ENCODE measurements around the gene HIRIP3. TPM values are rescaled to one million over a fixed set of nuclear protein-coding genes. Genes with fewer than 3 reads are reported as not detected.
"Not testable (repeated sequence)": the region's sequence is repeated elsewhere in the genome, so short reads cannot be mapped to it uniquely, and the experiment has no call there.

HIRIP3 gene
- polyA plus RNA-seq, 1 of the 3 experiments (the other 2 are of a cell fraction), result 18.9 TPM

DNA sequence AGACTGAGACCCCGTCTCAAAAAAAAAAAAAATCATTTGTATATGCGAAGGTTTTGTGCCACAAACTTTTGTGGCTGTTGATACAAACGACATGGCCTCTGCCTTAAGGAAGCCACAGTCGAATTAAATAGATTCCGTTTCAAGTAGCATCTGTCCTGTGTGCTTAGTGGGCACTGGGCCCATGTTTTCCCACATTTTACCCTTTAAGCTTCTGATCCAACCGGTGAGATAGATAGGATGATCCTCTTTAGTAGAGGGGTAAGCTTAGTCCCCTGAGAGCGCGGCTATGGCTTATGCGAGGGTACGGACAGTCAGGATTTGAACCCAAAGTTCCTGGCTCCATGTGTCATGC lies 34.3 kb downstream of the HIRIP3 start:
- POLR2A ChIA-PET, result interaction anchor here (0.8 to 1.9 kb wide), 5 partner anchors 12 to 105 kb away, joined by 3 to 10 read pairs (median 4); partner anchors contain the start of genes ALDOA, KCTD13 and TAOK2
- TF ChIP-seq RXRA (IDR thresholded peaks at IDR 0.05; ENCODE audit: borderline replicate concordance, low read depth) (no peak), FOXM1 (IDR thresholded peaks at IDR 0.05; ENCODE audit: low read depth) (no peak), GABPA (IDR thresholded peaks at IDR 0.05; ENCODE audit: low read depth) (no peak), EZH2phosphoT487 (IDR thresholded peaks at IDR 0.05; ENCODE audit: borderline replicate concordance, low read depth) (no peak), TCF12 (IDR thresholded peaks at IDR 0.05) (no peak), RCOR1 (IDR thresholded peaks at IDR 0.05; ENCODE audit: low read length) (no peak), NFIC (IDR thresholded peaks at IDR 0.05; ENCODE audit: borderline replicate concordance) (no peak), USF2 (IDR thresholded peaks at IDR 0.05; ENCODE audit: borderline replicate concordance, low read depth, low read length) (no peak), JUND (IDR thresholded peaks at IDR 0.05) (no peak), REST (IDR thresholded peaks at IDR 0.05; ENCODE audit: low read depth, low read length) (no peak), MXI1 (IDR thresholded peaks at IDR 0.05; ENCODE audit: low read depth, low read length) (no peak), GATA2 (CRISPR knock-in tag; IDR thresholded peaks at IDR 0.05) (no peak)
- TF ChIP-seq, protein P1, sequence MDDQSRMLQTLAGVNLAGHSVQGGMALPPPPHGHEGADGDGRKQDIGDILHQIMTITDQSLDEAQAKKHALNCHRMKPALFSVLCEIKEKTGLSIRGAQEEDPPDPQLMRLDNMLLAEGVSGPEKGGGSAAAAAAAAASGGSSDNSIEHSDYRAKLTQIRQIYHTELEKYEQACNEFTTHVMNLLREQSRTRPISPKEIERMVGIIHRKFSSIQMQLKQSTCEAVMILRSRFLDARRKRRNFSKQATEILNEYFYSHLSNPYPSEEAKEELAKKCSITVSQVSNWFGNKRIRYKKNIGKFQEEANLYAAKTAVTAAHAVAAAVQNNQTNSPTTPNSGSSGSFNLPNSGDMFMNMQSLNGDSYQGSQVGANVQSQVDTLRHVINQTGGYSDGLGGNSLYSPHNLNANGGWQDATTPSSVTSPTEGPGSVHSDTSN (IDR thresholded peaks at IDR 0.05), result no peak
- peak overlapping the region; percentile 77 for H3K9ac ChIP-seq
- CTCF ChIA-PET, result interaction anchor here (0.8 to 1.7 kb wide), 6 partner anchors 35 to 113 kb away, joined by 3 to 5 read pairs (median 4); partner anchors contain the start of genes ASPHD1, KCTD13 and SEZ6L2
- peak overlapping the region; percentile 97 for H3K4me2 ChIP-seq
- H2AFZ ChIP-seq (ENCODE audit: low read depth), result peak overlapping the region; percentile 96
- peaks cover 2% of the 10 kb centered on the region for H3K79me2 ChIP-seq (ENCODE audit: insufficient read depth)
- H3K9me2 ChIP-seq, result no peaks in the 10 kb centered on the region
- H4K20me1 ChIP-seq (ENCODE audit: insufficient read depth), result no peaks in the 10 kb centered on the region
- peak overlapping the region; percentile 66 to 78 for H3K4me3 ChIP-seq (ENCODE audit: low read depth in 2 of 2, low read length in 1 of 2)
- H3F3A ChIP-seq (replicated peaks; ENCODE audit: insufficient read depth), result peaks cover 4% of the 10 kb centered on the region
- DNase-seq, result no peak
- H3K27me3 ChIP-seq (ENCODE audit: insufficient read depth), result no peaks in the 10 kb centered on the region
- H3K9me3 ChIP-seq, result no peaks in the 10 kb centered on the region
- peak overlapping the region; percentile 69 to 88; a peak in 3 of 4 replicates for H3K27ac ChIP-seq (ENCODE audit: low read depth in 2 of 2, low read length in 1 of 2)
- WGBS (ENCODE audit: low lambda C conversion rate), result 76% methylated on average over 10 of the region's 10 CpGs
- H3K4me1 ChIP-seq (ENCODE audit: control insufficient read depth in 1 of 2, insufficient read depth in 2 of 2, low read depth in 1 of 2, low read length in 1 of 2), result peaks cover 0 to 15% of the 10 kb centered on the region in 2 experiments; a peak in 1 of 4 replicates
- H3K36me3 ChIP-seq (replicated peaks in 1 of 2; ENCODE audit: control insufficient read depth in 1 of 2, insufficient read depth in 2 of 2, low read length in 1 of 2), result peaks cover 0 to 5% of the 10 kb centered on the region in 2 experiments

GRCh38 chr16:29959821-29960220 lies 35.6 kb downstream of the HIRIP3 start:
- H3K4me1 ChIP-seq (ENCODE audit: control insufficient read depth in 1 of 2, insufficient read depth in 2 of 2, low read depth in 1 of 2, low read length in 1 of 2), result peaks cover 0 to 15% of the 10 kb centered on the region in 2 experiments; a peak in 1 of 4 replicates
- DNase-seq; H3F3A ChIP-seq (replicated peaks; ENCODE audit: insufficient read depth); H3K79me2 ChIP-seq (ENCODE audit: insufficient read depth); H3K4me3 ChIP-seq (ENCODE audit: low read depth in 2 of 2, low read length in 1 of 2); H3K9me3 ChIP-seq; H3K36me3 ChIP-seq (replicated peaks in 1 of 2; ENCODE audit: control insufficient read depth in 1 of 2, insufficient read depth in 2 of 2, low read length in 1 of 2); H3K9me2 ChIP-seq; H3K27me3 ChIP-seq (ENCODE audit: insufficient read depth); POLR2A ChIA-PET; H2AFZ ChIP-seq (ENCODE audit: low read depth); H3K27ac ChIP-seq (ENCODE audit: low read depth in 2 of 2, low read length in 1 of 2); H3K4me2 ChIP-seq; H4K20me1 ChIP-seq (ENCODE audit: insufficient read depth); H3K9ac ChIP-seq: not testable (repeated sequence)
- 94% methylated on average over 4 of the region's 4 CpGs for WGBS (ENCODE audit: low lambda C conversion rate)
- CTCF ChIA-PET, result interaction anchor here (1.4 to 1.7 kb wide), 2 partner anchors 35 to 46 kb away, joined by 5 read pairs; no protein-coding TSS in a partner anchor
